H1 (cell line): ENCODE data around the gene CELSR1. TPM values are rescaled to one million over a fixed set of nuclear protein-coding genes. Genes with fewer than 3 reads are reported as not detected.

Experiments used
- CTCF ChIA-PET: fragments of 300-600 bp; sonication (Branson Sonifier 250); formaldehyde crosslinking; loops from one replicate; lab custom pipeline; 2021; ENCODE audit not compliant: partially characterized antibody; lab: Charles Lee
- POLR2A ChIA-PET: fragments of 300-600 bp; sonication (Branson Sonifier 250); formaldehyde crosslinking; loops from one replicate; lab custom pipeline; 2021; ENCODE audit warnings: inconsistent platforms; ENCODE audit not compliant: partially characterized antibody; lab: Charles Lee
- DNase-seq, 2 experiments: peaks; one replicate each; pipeline versions ENCODE4 v3.0.0 to v3.0.0-alpha.2; 2010 to 2022; ENCODE audit warnings: low spot score in 2 of 2, low read depth in 1 of 2, mixed read lengths in 1 of 2
- FAIRE-seq: peaks from 2 replicates; lab custom pipeline; 2011; peaks lifted over from hg19 to GRCh38; lab: Jason Lieb, UNC
- H2AFZ ChIP-seq: 2 replicates; pipeline ENCODE4 v1.8.1; 2012; ENCODE audit warnings: low read length, inconsistent platforms
- H2AK5ac ChIP-seq: 2 replicates; pipeline ENCODE4 v1.6.1; 2013; ENCODE audit warnings: low read depth, low read length
- H2BK120ac ChIP-seq: replicated peaks from 2 replicates; pipeline ENCODE3; 2013; ENCODE audit warnings: low read depth, low read length, inconsistent platforms
- H2BK12ac ChIP-seq: 2 replicates; pipeline ENCODE4 v1.6.1; 2013; ENCODE audit warnings: low read depth, low read length
- H2BK15ac ChIP-seq: 2 replicates; pipeline ENCODE4 v1.6.1; 2013; ENCODE audit warnings: low read length
- H2BK20ac ChIP-seq: 2 replicates; pipeline ENCODE4 v1.6.1; 2013; ENCODE audit warnings: low read length
- H2BK5ac ChIP-seq: 2 replicates; pipeline ENCODE4 v1.6.1; 2013; ENCODE audit warnings: low read depth, low read length
- H3K14ac ChIP-seq: 2 replicates; pipeline ENCODE4 v1.6.1; 2013; ENCODE audit warnings: inconsistent platforms; ENCODE audit not compliant: insufficient read length
- H3K18ac ChIP-seq: 2 replicates; pipeline ENCODE4 v1.6.1; 2013; ENCODE audit warnings: low read length; ENCODE audit errors: extremely low read depth
- H3K23ac ChIP-seq: 2 replicates; pipeline ENCODE4 v1.6.1; 2013; ENCODE audit warnings: inconsistent platforms; ENCODE audit not compliant: insufficient read length
- H3K23me2 ChIP-seq: 2 replicates; pipeline ENCODE4 v1.6.1; 2013; ENCODE audit warnings: low read depth, low read length
- H3K27ac ChIP-seq: 2 replicates; pipeline ENCODE4 v1.6.1; 2011; ENCODE audit warnings: low read depth, low read length, inconsistent platforms
- H3K27me3 ChIP-seq, 4 experiments: replicated peaks in 1 of 4; 1 replicate in 1 of 4; 2 replicates in 3 of 4; pipeline versions ENCODE4 v1.6.1 to v1.8.1; 2011 to 2013; ENCODE audit warnings: low read length in 3 of 4, mild to moderate bottlenecking in 3 of 4, inconsistent platforms in 2 of 4, mixed read lengths in 2 of 4, moderate library complexity in 1 of 4; ENCODE audit not compliant: control insufficient read depth in 3 of 4, insufficient read depth in 3 of 4; ENCODE audit errors: extremely low read depth in 1 of 4
- H3K36me3 ChIP-seq, 4 experiments: 2 replicates each; pipeline versions ENCODE4 v1.6.1 to v1.8.1; 2011 to 2013; ENCODE audit warnings: mild to moderate bottlenecking in 4 of 4, low read length in 3 of 4, moderate library complexity in 2 of 4, control low read depth in 1 of 4, inconsistent platforms in 1 of 4; ENCODE audit not compliant: insufficient read depth in 4 of 4, control insufficient read depth in 2 of 4
- H3K4ac ChIP-seq: replicated peaks from 2 replicates; pipeline ENCODE3; 2013; ENCODE audit warnings: low read length, low read depth, mixed read lengths, inconsistent platforms; ENCODE audit not compliant: insufficient read length
- H3K4me1 ChIP-seq, 4 experiments: replicated peaks in 1 of 4; 1 replicate in 1 of 4; 2 replicates in 3 of 4; pipeline versions ENCODE4 v1.6.1 to v1.8.1; 2011 to 2013; ENCODE audit warnings: low read length in 3 of 4, inconsistent platforms in 2 of 4, mixed read lengths in 1 of 4; ENCODE audit not compliant: insufficient read depth in 4 of 4, control insufficient read depth in 3 of 4
- H3K4me2 ChIP-seq, 2 experiments: 2 replicates each; pipeline versions ENCODE4 v1.6.1 to v1.8.1; 2011 to 2013; ENCODE audit warnings: low read depth in 2 of 2, low read length in 2 of 2, control low read depth in 1 of 2, inconsistent platforms in 1 of 2, mild to moderate bottlenecking in 1 of 2; ENCODE audit not compliant: insufficient read depth in 1 of 2
- H3K4me3 ChIP-seq, 4 experiments: fragments of 200-600, 300-600 bp in 1 of 4; sonication (generic), shearing (Covaris generic), sonication (Bioruptor Twin) in 1 of 4; 2 replicates each; pipeline versions ENCODE4 v1.5.1 to v1.8.1; 2011 to 2016; ENCODE audit warnings: low read length in 4 of 4, low read depth in 3 of 4, control low read depth in 2 of 4, inconsistent platforms in 2 of 4, mild to moderate bottlenecking in 2 of 4, mixed read lengths in 1 of 4, moderate library complexity in 1 of 4; ENCODE audit not compliant: insufficient read depth in 2 of 4; ENCODE audit errors: extremely low read depth in 1 of 4
- H3K56ac ChIP-seq: replicated peaks from 2 replicates; pipeline ENCODE3; 2013; ENCODE audit warnings: low read depth, mild to moderate bottlenecking, mixed read lengths, low read length, inconsistent platforms; ENCODE audit not compliant: insufficient read length
- H3K79me1 ChIP-seq: 2 replicates; pipeline ENCODE4 v1.6.1; 2013; ENCODE audit warnings: low read depth, low read length, control low read depth
- H3K79me2 ChIP-seq, 2 experiments: 2 replicates each; pipeline versions ENCODE4 v1.6.1 to v1.8.1; 2012 to 2013; ENCODE audit warnings: low read length in 2 of 2, mild to moderate bottlenecking in 2 of 2, inconsistent platforms in 1 of 2; ENCODE audit not compliant: insufficient read depth in 2 of 2, control insufficient read depth in 1 of 2
- H3K9ac ChIP-seq, 4 experiments: replicated peaks in 1 of 4; 1 replicate in 1 of 4; 2 replicates in 3 of 4; pipeline versions ENCODE4 v1.6.1 to v1.8.1; 2011 to 2013; ENCODE audit warnings: low read depth in 3 of 4, low read length in 3 of 4, control low read depth in 2 of 4, mild to moderate bottlenecking in 2 of 4, moderate library complexity in 2 of 4, inconsistent platforms in 1 of 4; ENCODE audit errors: extremely low read depth in 1 of 4
- H3K9me3 ChIP-seq, 2 experiments: 2 replicates each; pipeline versions ENCODE4 v1.6.1 to v1.8.1; 2012 to 2013; ENCODE audit warnings: mild to moderate bottlenecking in 2 of 2, moderate library complexity in 2 of 2, control low read depth in 1 of 2, inconsistent platforms in 1 of 2, low read depth in 1 of 2, low read length in 1 of 2, mixed read lengths in 1 of 2; ENCODE audit not compliant: insufficient read depth in 2 of 2
- H4K20me1 ChIP-seq, 2 experiments: replicated peaks in 1 of 2; 2 replicates each; pipeline versions ENCODE3 to v1.8.1; 2011 to 2013; ENCODE audit warnings: inconsistent platforms in 2 of 2, low read length in 2 of 2, mild to moderate bottlenecking in 1 of 2; ENCODE audit not compliant: insufficient read depth in 2 of 2, control insufficient read depth in 1 of 2
- H4K5ac ChIP-seq: 2 replicates; pipeline ENCODE4 v1.6.1; 2013; ENCODE audit warnings: low read length, low read depth, mixed read lengths, inconsistent platforms; ENCODE audit not compliant: insufficient read length
- H4K8ac ChIP-seq: 2 replicates; pipeline ENCODE4 v1.8.0; 2013; ENCODE audit warnings: mild to moderate bottlenecking, moderate library complexity, low read length, inconsistent platforms; ENCODE audit not compliant: insufficient read depth; ENCODE audit errors: extremely low read depth
- H4K91ac ChIP-seq: replicated peaks from 2 replicates; pipeline ENCODE3; 2013; ENCODE audit warnings: low read length, mixed read lengths, inconsistent platforms; ENCODE audit not compliant: insufficient read length
- ASH2L ChIP-seq: fragments of 200-600, 300-600 bp; sonication (generic); IDR thresholded peaks from one replicate; pipeline ENCODE4 v1.7.1; 2017; ENCODE audit warnings: low read length
- BACH1 ChIP-seq: IDR thresholded peaks from 2 replicates; pipeline ENCODE4 v1.6.1; 2012; ENCODE audit warnings: low read length, improper control_type of control experiment
- BRCA1 ChIP-seq: IDR thresholded peaks from 2 replicates; pipeline ENCODE4 v1.6.1; 2012; ENCODE audit warnings: low read depth, low read length, improper control_type of control experiment
- CREB1 ChIP-seq: IDR thresholded peaks from 2 replicates; pipeline ENCODE4 v1.6.1; 2012; ENCODE audit warnings: inconsistent platforms
- EGR1 ChIP-seq: IDR thresholded peaks from 2 replicates; pipeline ENCODE4 v1.6.1; 2011; ENCODE audit warnings: low read depth, low read length, borderline replicate concordance
- EZH2 ChIP-seq: fragments of 200-600 bp; sonication (generic); IDR thresholded peaks from 2 replicates; pipeline ENCODE4 v1.7.1; 2012; ENCODE audit warnings: low read depth, mild to moderate bottlenecking, moderate library complexity, low read length, inconsistent platforms; ENCODE audit not compliant: severe bottlenecking
- FOSL1 ChIP-seq: IDR thresholded peaks from 2 replicates; pipeline ENCODE4 v1.6.1; 2011; ENCODE audit warnings: mild to moderate bottlenecking, low read depth, low read length, moderate library complexity; ENCODE audit not compliant: insufficient read depth
- POU5F1 ChIP-seq: IDR thresholded peaks from 2 replicates; pipeline ENCODE4 v1.6.1; 2011; ENCODE audit warnings: low read depth, mild to moderate bottlenecking, low read length, moderate library complexity
- RNF2 ChIP-seq: fragments of 200-900, 300-1000 bp; sonication (generic); IDR thresholded peaks from 2 replicates; pipeline ENCODE4 v1.7.1; 2016; ENCODE audit warnings: borderline replicate concordance, low read depth, mild to moderate bottlenecking, antibody characterized with exemption, low read length; ENCODE audit not compliant: poor library complexity, severe bottlenecking; ENCODE audit errors: missing control alignments
- SAP30 ChIP-seq: fragments of 300-600 bp; sonication (generic); IDR thresholded peaks from 2 replicates; pipeline ENCODE4 v1.7.1; 2012; ENCODE audit warnings: low read length, moderate library complexity, mild to moderate bottlenecking, inconsistent platforms; ENCODE audit not compliant: insufficient read depth, insufficient replicate concordance
- TCF12 ChIP-seq: IDR thresholded peaks from 2 replicates; pipeline ENCODE4 v1.6.1; 2011; ENCODE audit warnings: low read depth, mild to moderate bottlenecking, low read length
- USF2 ChIP-seq: IDR thresholded peaks from 2 replicates; pipeline ENCODE4 v1.6.1; 2011; ENCODE audit warnings: low read length, improper control_type of control experiment
- WGBS, 2 experiments: shearing (Covaris generic) in 1 of 2; methylation state at CpG; one replicate each; pipeline versions ENCODE4 v1.1.6 to v1.1.7; 2013 to 2015; ENCODE audit warnings: low lambda C conversion rate in 2 of 2, mixed read lengths in 2 of 2, inconsistent platforms in 1 of 2, low coverage in 1 of 2, missing lambda C conversion rate in 1 of 2; ENCODE audit not compliant: insufficient replicate concordance in 2 of 2, insufficient coverage in 1 of 2, insufficient read length in 1 of 2; ENCODE audit errors: extremely low coverage in 1 of 2, missing lambda C conversion rate in 1 of 2; 5-methylcytosine and 5-hydroxymethylcytosine counted together
- polyA plus RNA-seq, 7 experiments: library from polyadenylated mRNA; depleted of rRNA in 3 of 7; stranded (reverse) in 5 of 7; unstranded in 2 of 7; fragments of >200 nt in 5 of 7; fragments of 200-250 nt in 2 of 7; gene quantifications; 1 replicate in 5 of 7; 2 replicates in 1 of 7; 4 replicates in 1 of 7; pipeline versions ENCODE4 v1.2.1 to v1.2.3, GENCODE V29; 2011 to 2013; ENCODE audit warnings: missing spikeins in 2 of 7, mixed read lengths in 2 of 7
- total RNA-seq: library from RNA; stranded (reverse); fragmentation: NEBNext Ultra II Directional; extraction: Animal tissue kit (Norgen Biotek cat#: 25700); gene quantifications from 2 replicates; pipeline ENCODE4 v1.2.1, GENCODE V29; 2021

CELSR1 gene
- total and polyA plus RNA-seq, 2 of the 8 experiments (the other 6 are each of a cell fraction or from before 2014, with no cell fraction given) = 9.0 to 12.4 TPM

GRCh38 chr22:46320716-46321386 is 216.6 kb downstream of the CELSR1 start:
- no peak overlapping the region for H3K4me3 ChIP-seq
- CTCF ChIA-PET = interaction anchor here (1.3 kb wide), 1 partner anchor 199 kb away, joined by 3 read pairs; no protein-coding TSS in a partner anchor
- no peak for FAIRE-seq
- no peak for TF ChIP-seq SAP30
- TF ChIP-seq USF2 = no peak
- TF ChIP-seq FOSL1 = no peak
- TF ChIP-seq POU5F1 = no peak
- no peak for TF ChIP-seq CREB1
- TF ChIP-seq EGR1 = no peak
- no peak for TF ChIP-seq ASH2L
- TF ChIP-seq BACH1 = no peak
- TF ChIP-seq EZH2 = no peak
- TF ChIP-seq TCF12 = no peak
- no peak for TF ChIP-seq RNF2
- no peak for TF ChIP-seq BRCA1

More at GRCh38 chr22:46320716-46321386, 216.6 kb downstream of the CELSR1 start:
- Histone ChIP-seq H2BK15ac (no peak overlapping the region), H2BK12ac (no peak overlapping the region), H2AFZ (no peak overlapping the region), H3K79me2 (no peaks in the 10 kb centered on the region), H3K23me2 (no peaks in the 10 kb centered on the region), H2AK5ac (no peak overlapping the region), H3K36me3 (peaks cover 14 to 41% (median 22%) of the 10 kb centered on the region in 4 experiments; a peak in 7 of 8 replicates), H3K4ac (no peak overlapping the region), H3K9me3 (no peaks in the 10 kb centered on the region), H4K5ac (no peak overlapping the region), H4K20me1 (peaks cover 4 to 12% of the 10 kb centered on the region in 2 experiments), H3K4me2 (no peak overlapping the region), H3K18ac (no peak overlapping the region), H2BK120ac (no peak overlapping the region), H3K9ac (no peak overlapping the region), H4K91ac (no peak overlapping the region), H4K8ac (no peak overlapping the region), H3K23ac (no peak overlapping the region), H3K14ac (no peak overlapping the region), H2BK5ac (no peak overlapping the region), H3K27me3 (no peaks in the 10 kb centered on the region), H3K27ac (no peak overlapping the region), H3K56ac (no peak overlapping the region), H2BK20ac (no peak overlapping the region), H3K4me1 (no peaks in the 10 kb centered on the region), H3K79me1 (peaks cover 5% of the 10 kb centered on the region; the same call in 1 of the 2 replicates)
- POLR2A ChIA-PET = interaction anchor here (1.1 kb wide), 1 partner anchor 24 kb away, joined by 3 read pairs; the partner anchor contains the start of gene GTSE1
- WGBS, 2 experiments = 94% methylated on average over 20 of the region's 20 CpGs; no CpG with 5 or more reads in 1 of the 2 experiments
- DNase-seq = no peak
